AG09309 (cell line): ENCODE data around the gene CLNK.

Source experiments
- DNase-seq: peaks from one replicate; pipeline ENCODE4 v3.0.0-alpha.2; 2010; ENCODE audit warnings: low read depth
- H3K4me3 ChIP-seq: 2 replicates; pipeline ENCODE4 v1.5.1; 2011; ENCODE audit warnings: mild to moderate bottlenecking, low read depth, low read length, moderate library complexity; ENCODE audit not compliant: control insufficient read depth
- TF ChIP-seq, protein P1 (sequence below): IDR thresholded peaks from 2 replicates; pipeline ENCODE4 v1.5.1; 2011; ENCODE audit warnings: mild to moderate bottlenecking, low read depth, low read length, inconsistent platforms; ENCODE audit not compliant: insufficient read depth, control insufficient read depth; ENCODE audit errors: missing control alignments

CLNK gene, protein sequence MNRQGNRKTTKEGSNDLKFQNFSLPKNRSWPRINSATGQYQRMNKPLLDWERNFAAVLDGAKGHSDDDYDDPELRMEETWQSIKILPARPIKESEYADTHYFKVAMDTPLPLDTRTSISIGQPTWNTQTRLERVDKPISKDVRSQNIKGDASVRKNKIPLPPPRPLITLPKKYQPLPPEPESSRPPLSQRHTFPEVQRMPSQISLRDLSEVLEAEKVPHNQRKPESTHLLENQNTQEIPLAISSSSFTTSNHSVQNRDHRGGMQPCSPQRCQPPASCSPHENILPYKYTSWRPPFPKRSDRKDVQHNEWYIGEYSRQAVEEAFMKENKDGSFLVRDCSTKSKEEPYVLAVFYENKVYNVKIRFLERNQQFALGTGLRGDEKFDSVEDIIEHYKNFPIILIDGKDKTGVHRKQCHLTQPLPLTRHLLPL

DNA sequence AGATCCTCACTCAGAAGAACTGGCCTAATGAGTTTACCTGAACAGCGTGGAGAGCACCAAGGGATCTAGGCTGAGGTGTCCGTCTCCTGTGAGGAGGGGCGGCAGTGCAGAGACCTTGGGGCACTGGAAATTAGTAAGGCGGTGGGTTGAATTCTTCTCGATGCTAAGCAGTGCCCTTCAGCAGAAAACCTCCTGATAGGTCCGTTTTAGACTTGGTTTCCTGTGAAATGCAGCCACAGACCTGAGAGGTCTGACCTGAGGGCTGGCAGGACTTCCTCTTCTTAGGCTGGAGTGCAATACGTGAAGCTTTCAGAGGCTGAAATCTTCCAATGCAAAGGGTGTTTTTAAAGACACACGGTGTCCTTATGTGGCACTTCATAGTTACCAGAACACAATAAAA is at the start of gene CLNK:
CLNK (minus strand) TSS at position 138 of the 400 bp plus-strand sequence. CDS start 16,899 bp downstream, outside the sequence.
- no peak for DNase-seq
- TF ChIP-seq, protein P1, sequence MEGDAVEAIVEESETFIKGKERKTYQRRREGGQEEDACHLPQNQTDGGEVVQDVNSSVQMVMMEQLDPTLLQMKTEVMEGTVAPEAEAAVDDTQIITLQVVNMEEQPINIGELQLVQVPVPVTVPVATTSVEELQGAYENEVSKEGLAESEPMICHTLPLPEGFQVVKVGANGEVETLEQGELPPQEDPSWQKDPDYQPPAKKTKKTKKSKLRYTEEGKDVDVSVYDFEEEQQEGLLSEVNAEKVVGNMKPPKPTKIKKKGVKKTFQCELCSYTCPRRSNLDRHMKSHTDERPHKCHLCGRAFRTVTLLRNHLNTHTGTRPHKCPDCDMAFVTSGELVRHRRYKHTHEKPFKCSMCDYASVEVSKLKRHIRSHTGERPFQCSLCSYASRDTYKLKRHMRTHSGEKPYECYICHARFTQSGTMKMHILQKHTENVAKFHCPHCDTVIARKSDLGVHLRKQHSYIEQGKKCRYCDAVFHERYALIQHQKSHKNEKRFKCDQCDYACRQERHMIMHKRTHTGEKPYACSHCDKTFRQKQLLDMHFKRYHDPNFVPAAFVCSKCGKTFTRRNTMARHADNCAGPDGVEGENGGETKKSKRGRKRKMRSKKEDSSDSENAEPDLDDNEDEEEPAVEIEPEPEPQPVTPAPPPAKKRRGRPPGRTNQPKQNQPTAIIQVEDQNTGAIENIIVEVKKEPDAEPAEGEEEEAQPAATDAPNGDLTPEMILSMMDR = no peak
- no peak within 1 kb of the TSS for H3K4me3 ChIP-seq

DNA sequence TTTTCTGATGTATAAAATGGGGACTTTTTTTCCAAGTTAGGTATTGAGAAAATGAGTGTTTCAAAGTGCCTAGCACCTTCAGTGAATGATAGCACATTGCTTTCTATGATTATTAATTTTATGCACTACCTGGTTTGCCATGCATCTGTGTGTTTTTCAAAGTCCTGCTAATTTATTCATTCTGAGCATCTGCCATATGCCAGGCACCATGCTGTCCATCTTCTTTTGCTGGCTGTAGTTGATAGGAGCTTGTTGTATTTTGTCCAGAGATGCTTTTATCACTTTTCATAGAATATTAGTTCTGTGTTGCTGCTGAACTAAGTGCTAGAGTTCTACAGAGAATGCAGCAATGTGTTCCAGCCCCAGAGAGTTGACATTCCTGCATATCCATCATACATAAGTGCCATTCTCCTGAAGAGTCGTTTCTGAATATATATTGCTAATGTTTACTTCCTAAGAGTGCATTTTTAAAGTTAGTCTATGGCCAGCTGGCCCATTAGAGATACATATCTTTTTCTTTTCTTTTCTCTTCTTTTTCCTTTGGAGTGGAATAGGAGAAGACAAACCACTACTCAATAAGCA is 49.0 kb upstream of the CLNK start:
- TF ChIP-seq, protein P1 = no peak
- no peak overlapping the region for H3K4me3 ChIP-seq
- DNase-seq = no peak

DNA sequence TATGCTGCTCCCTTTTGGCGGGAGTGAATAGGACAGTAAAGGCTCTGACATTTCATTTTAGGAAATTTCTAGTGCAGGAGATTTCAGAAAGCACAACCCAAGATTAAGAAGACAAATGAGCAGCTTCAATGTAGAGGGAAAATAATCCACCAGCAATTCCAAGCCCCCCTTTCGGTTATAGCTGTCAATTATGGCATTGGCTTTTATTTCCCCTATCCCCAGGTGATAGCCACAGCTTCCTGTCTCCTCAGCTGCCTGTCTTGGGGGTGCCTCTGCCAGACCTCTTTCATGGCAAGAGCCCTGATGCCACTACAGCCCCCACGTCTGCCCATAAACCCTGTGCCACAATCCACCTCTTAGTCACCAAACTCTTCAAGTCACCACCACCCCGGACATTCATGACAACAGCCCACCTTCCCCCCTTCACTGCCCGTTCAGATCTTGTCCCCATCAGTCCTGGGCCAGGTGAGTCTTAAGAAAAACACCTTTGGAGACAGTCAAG is 48.4 kb upstream of the CLNK start:
- DNase-seq = no peak
- TF ChIP-seq, protein P1 = no peak
- no peak overlapping the region for H3K4me3 ChIP-seq

DNA sequence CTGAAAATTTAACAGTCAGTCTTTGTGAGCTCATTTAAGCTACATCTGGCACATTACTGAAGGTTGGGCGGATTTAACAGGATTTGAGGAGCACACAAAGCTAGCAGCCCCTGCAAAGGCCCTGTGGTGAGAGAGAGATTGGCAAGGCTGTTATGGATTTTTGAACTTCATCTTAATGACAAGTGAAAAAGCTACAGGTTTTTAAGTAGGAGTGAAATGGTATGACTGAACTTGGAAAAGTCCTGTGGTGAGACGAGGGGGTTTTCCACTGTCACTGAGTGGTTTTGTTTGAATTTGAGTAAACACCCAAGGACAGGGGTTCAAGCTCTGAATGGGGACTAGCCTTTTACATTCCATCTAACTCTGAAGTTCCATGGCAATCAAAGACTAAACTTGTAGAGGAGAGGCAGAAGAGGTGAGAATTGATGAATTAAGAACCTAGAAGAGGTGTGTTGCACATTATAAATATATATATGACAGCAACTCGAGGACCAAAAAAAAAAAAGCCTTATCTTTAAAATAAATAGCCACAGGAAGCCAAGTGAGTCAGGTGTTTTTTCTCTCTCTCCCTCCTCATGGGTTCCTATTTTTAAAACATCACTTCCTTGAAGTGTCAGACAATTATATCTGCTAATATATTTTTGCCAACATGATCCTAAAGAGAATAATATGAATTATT is 47.8 kb upstream of the CLNK start:
- H3K4me3 ChIP-seq = no peak overlapping the region
- no peak for DNase-seq

DNA sequence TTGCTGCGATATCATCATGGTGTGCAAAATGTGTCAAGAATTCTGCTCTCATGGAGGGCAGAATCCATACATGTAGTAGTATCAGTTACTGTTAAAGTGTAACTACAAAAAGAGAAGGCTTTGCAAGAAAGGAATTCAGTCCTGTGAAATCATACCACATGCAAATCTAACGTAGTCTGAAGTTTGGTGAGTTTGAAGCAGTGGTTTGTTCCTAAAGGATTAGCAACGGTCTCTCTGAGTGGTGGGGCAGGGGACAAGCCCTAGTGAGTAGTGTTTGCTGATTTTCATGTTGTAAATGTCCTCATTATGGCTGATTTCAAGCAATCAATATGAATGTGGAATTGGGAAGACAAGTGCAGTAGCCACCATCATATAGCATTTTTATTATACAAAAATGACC is 47.1 kb upstream of the CLNK start:
- no peak overlapping the region for H3K4me3 ChIP-seq
- TF ChIP-seq, protein P1 = no peak
- DNase-seq = no peak

More for the DNA sequence above, 47.8 kb upstream of the CLNK start:
- TF ChIP-seq, protein P1 = no peak

DNA sequence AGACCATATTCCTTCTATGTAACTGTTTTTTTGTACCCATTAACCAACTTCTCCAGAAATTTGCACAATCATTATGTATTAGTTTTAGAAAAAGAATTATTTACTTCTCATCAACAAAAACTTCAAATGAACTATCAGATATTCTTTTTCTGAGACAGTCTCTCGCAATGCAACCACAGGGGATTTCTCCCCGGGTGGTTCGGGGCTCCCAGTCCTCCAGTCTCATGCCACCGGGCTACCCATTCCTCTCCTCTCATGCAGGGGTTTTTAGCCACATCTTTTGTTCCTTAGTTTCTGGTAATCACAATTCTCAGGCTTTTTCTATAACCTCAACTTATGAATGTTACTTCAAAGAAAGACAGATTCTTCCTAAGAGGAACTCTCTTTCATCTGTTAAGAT is 46.6 kb upstream of the CLNK start:
- H3K4me3 ChIP-seq = no peak overlapping the region
- TF ChIP-seq, protein P1 = no peak
- no peak for DNase-seq
